ENCODE results near the gene STK17A.

DNA sequence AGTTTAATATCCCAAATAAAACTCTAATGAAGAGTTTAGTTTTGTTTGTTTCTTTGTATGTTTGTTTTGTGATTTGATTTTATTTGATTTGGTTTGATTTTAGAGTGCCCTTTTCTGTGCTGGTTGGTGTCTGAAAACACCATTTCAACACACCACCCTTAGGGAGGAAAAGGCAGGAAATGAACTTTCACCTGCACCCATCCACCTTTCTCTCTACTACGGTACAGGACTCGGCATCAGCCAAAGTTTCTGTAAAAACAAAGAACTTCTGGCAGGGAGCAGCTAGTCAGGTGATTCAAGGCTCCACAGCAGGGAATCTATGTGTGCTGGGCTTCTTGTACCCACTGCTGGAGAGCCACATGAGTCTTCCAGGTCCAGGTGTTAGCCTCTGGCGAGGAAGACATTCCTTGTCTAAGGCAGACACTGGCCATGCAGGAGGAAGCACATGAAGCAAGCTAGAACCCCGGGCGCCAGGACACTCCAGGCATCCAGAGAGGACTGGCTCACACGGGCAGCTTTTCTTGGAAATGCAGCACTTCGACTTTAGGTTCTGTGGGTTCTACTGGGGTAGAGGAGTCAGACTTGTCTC lies 22.1 kb upstream of the STK17A start:
- TF ChIP-seq, protein P1, sequence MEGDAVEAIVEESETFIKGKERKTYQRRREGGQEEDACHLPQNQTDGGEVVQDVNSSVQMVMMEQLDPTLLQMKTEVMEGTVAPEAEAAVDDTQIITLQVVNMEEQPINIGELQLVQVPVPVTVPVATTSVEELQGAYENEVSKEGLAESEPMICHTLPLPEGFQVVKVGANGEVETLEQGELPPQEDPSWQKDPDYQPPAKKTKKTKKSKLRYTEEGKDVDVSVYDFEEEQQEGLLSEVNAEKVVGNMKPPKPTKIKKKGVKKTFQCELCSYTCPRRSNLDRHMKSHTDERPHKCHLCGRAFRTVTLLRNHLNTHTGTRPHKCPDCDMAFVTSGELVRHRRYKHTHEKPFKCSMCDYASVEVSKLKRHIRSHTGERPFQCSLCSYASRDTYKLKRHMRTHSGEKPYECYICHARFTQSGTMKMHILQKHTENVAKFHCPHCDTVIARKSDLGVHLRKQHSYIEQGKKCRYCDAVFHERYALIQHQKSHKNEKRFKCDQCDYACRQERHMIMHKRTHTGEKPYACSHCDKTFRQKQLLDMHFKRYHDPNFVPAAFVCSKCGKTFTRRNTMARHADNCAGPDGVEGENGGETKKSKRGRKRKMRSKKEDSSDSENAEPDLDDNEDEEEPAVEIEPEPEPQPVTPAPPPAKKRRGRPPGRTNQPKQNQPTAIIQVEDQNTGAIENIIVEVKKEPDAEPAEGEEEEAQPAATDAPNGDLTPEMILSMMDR (IDR thresholded peaks at IDR 0.05): no peak
- TF ChIP-seq EZH2 (IDR thresholded peaks at IDR 0.05): no peak
- TF ChIP-seq EZH2phosphoT487 (IDR thresholded peaks at IDR 0.05): no peak
